Smooth muscle cell (in vitro differentiated cells): ENCODE results near the gene EP300. TPM values are rescaled to one million over a fixed set of nuclear protein-coding genes. Genes with fewer than 3 reads are reported as not detected.

Experiments used
- DNase-seq: peaks from one replicate; lab custom pipeline; 2025; ENCODE audit not compliant: unreplicated experiment; lab: John Stamatoyannopoulos, UW
- H2AFZ ChIP-seq: fragments of 200-600 bp; sonication (generic); 2 replicates; pipeline ENCODE4 v1.6.0; 2016; ENCODE audit warnings: antibody characterized with exemption, low read depth, mild to moderate bottlenecking
- H3F3A ChIP-seq: fragments of 200-600 bp; sonication (generic); 2 replicates; pipeline ENCODE4 v1.6.0; 2017; ENCODE audit warnings: antibody characterized with exemption, low read depth
- H3K27ac ChIP-seq: fragments of 200-600 bp; sonication (generic); 2 replicates; pipeline ENCODE4 v1.5.1; 2016; ENCODE audit warnings: low read depth, mild to moderate bottlenecking
- H3K27me3 ChIP-seq: fragments of 200-600 bp; sonication (generic); 2 replicates; pipeline ENCODE4 v1.6.1; 2016; ENCODE audit warnings: low read depth, mild to moderate bottlenecking
- H3K36me3 ChIP-seq: fragments of 200-600 bp; sonication (generic); 2 replicates; pipeline ENCODE4 v1.5.1; 2016; ENCODE audit warnings: low read depth
- H3K4me1 ChIP-seq: fragments of 200-600 bp; sonication (generic); 2 replicates; pipeline ENCODE4 v1.5.1; 2016; ENCODE audit warnings: low read depth
- H3K4me2 ChIP-seq: fragments of 200-600 bp; sonication (generic); 2 replicates; pipeline ENCODE4 v1.6.0; 2016; ENCODE audit warnings: mild to moderate bottlenecking
- H3K4me3 ChIP-seq: fragments of 200-600 bp; sonication (generic); 2 replicates; pipeline ENCODE4 v1.5.1; 2016; ENCODE audit warnings: mild to moderate bottlenecking
- H3K79me2 ChIP-seq: fragments of 200-600 bp; sonication (generic); 2 replicates; pipeline ENCODE4 v1.6.0; 2016; ENCODE audit warnings: low read depth, mild to moderate bottlenecking
- H3K9ac ChIP-seq: fragments of 200-600 bp; sonication (generic); 2 replicates; pipeline ENCODE4 v1.6.0; 2016; ENCODE audit warnings: low read depth
- H3K9me3 ChIP-seq: fragments of 200-600 bp; sonication (generic); replicated peaks from 2 replicates; pipeline ENCODE4 v1.5.1; 2016; ENCODE audit warnings: low read depth
- H4K20me1 ChIP-seq: fragments of 200-600 bp; sonication (generic); 2 replicates; pipeline ENCODE4 v1.6.0; 2016; ENCODE audit warnings: low read depth
- WGBS: methylation state at CpG from one replicate; pipeline ENCODE4 v1.1.7; 2016; ENCODE audit warnings: low lambda C conversion rate; 5-methylcytosine and 5-hydroxymethylcytosine counted together
- polyA plus RNA-seq: library from polyadenylated mRNA; unstranded; fragments of >200 nt; fragmentation: Nextera tagmentation; extraction: Ambion mirVana; gene quantifications from 2 replicates; pipeline ENCODE4 v1.2.1, GENCODE V29; 2016
- total RNA-seq: library from RNA; depleted of rRNA; stranded (reverse); fragments of >200 nt; gene quantifications from 2 replicates; pipeline ENCODE4 v1.2.3, GENCODE V29; 2014
- TF ChIP-seq, protein P1 (sequence below): fragments of 200-600 bp; sonication (generic); IDR thresholded peaks from 2 replicates; pipeline ENCODE4 v1.5.1; 2017; ENCODE audit warnings: borderline replicate concordance, mild to moderate bottlenecking, antibody characterized with exemption; ENCODE audit not compliant: insufficient read depth, poor library complexity, severe bottlenecking

EP300 gene
- total and polyA plus RNA-seq, 2 experiments from 2014 or later: 10.3 to 46.8 TPM

GRCh38 chr22:41222846-41223507 lies 130.6 kb downstream of the EP300 start:
- H2AFZ ChIP-seq: no peak overlapping the region
- H3K27ac ChIP-seq: no peak overlapping the region
- WGBS: 97% methylated on average over 9 of the region's 9 CpGs
- no peak for DNase-seq
- H3F3A ChIP-seq: peaks cover 1% of the 10 kb centered on the region
- H3K27me3 ChIP-seq: no peaks in the 10 kb centered on the region
- TF ChIP-seq, protein P1, sequence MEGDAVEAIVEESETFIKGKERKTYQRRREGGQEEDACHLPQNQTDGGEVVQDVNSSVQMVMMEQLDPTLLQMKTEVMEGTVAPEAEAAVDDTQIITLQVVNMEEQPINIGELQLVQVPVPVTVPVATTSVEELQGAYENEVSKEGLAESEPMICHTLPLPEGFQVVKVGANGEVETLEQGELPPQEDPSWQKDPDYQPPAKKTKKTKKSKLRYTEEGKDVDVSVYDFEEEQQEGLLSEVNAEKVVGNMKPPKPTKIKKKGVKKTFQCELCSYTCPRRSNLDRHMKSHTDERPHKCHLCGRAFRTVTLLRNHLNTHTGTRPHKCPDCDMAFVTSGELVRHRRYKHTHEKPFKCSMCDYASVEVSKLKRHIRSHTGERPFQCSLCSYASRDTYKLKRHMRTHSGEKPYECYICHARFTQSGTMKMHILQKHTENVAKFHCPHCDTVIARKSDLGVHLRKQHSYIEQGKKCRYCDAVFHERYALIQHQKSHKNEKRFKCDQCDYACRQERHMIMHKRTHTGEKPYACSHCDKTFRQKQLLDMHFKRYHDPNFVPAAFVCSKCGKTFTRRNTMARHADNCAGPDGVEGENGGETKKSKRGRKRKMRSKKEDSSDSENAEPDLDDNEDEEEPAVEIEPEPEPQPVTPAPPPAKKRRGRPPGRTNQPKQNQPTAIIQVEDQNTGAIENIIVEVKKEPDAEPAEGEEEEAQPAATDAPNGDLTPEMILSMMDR: no peak
- H3K4me3 ChIP-seq: no peak overlapping the region
- H3K9me3 ChIP-seq: no peaks in the 10 kb centered on the region
- H3K4me1 ChIP-seq: peaks cover under 1% of the 10 kb centered on the region
- no peaks in the 10 kb centered on the region for H3K36me3 ChIP-seq
- no peaks in the 10 kb centered on the region for H3K79me2 ChIP-seq
- no peak overlapping the region for H3K9ac ChIP-seq
- H4K20me1 ChIP-seq: no peaks in the 10 kb centered on the region
- no peak overlapping the region for H3K4me2 ChIP-seq

GRCh38 chr22:41223535-41223934 lies 131.1 kb downstream of the EP300 start:
- Histone ChIP-seq H3K9ac (no peak overlapping the region), H3K27ac (no peak overlapping the region), H3K4me2 (no peak overlapping the region), H3K79me2 (no peaks in the 10 kb centered on the region), H3K27me3 (no peaks in the 10 kb centered on the region), H2AFZ (no peak overlapping the region), H3K4me3 (no peak overlapping the region), H3K4me1 (no peaks in the 10 kb centered on the region), H4K20me1 (no peaks in the 10 kb centered on the region), H3K36me3 (no peaks in the 10 kb centered on the region), H3F3A (no peaks in the 10 kb centered on the region), H3K9me3 (no peaks in the 10 kb centered on the region)
- TF ChIP-seq, protein P1: no peak
- WGBS: 98% methylated on average over 7 of the region's 7 CpGs
- no peak for DNase-seq

DNA sequence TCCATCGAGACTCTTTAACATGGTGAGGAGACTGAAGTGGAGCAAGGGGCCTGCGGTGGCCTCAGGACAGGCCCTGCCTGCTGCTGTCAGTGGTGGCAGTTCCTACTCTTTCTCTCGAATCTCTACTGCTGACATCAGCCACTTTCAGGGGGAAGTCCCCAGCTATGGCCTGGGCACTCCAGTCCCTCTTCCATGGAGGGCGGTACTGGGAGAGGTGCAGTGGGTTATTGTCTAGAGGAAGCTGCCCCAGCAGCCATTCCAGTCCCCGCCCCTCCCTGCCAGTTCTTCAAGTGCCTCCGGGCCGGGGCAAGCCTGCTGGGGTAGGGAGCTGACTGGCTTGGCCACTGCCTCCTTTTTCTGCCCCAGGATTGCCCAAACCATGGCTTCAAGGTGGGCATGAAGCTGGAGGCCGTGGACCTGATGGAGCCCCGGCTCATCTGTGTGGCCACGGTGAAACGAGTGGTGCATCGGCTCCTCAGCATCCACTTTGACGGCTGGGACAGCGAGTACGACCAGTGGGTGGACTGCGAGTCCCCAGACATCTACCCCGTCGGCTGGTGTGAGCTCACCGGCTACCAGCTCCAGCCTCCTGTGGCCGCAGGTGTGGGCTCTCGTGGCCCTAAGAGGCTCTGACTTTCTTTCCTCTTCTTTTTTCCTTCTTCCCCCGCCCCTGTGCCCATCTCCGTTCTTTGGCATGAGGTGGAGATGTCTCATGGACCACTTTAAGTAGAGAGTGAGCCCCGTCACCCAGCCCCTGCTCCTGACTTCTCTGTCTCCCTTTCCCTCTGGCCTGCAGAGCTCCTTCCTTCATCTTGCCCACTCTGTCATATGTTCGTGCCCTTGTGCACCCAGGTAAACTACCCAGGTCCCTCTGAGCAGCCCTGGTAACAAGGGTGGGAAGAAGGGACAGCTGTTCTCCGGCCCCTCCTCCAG lies 134.6 kb downstream of the EP300 start:
- no peaks in the 10 kb centered on the region for H3K36me3 ChIP-seq
- no peak for DNase-seq
- no peak overlapping the region for H3K9ac ChIP-seq
- H4K20me1 ChIP-seq: no peaks in the 10 kb centered on the region
- no peaks in the 10 kb centered on the region for H3K4me1 ChIP-seq
- no peak overlapping the region for H3K4me3 ChIP-seq
- TF ChIP-seq, protein P1: no peak
- WGBS: 97% methylated on average over 25 of the region's 26 CpGs
- H3K9me3 ChIP-seq: no peaks in the 10 kb centered on the region
- no peak overlapping the region for H2AFZ ChIP-seq
- H3F3A ChIP-seq: no peaks in the 10 kb centered on the region
- H3K4me2 ChIP-seq: no peak overlapping the region
- no peaks in the 10 kb centered on the region for H3K27me3 ChIP-seq
- H3K27ac ChIP-seq: no peak overlapping the region
- H3K79me2 ChIP-seq: no peaks in the 10 kb centered on the region
